ENCODE data around the gene SS18L1. TPM values are rescaled to one million over a fixed set of nuclear protein-coding genes. Genes with fewer than 3 reads are reported as not detected.

Gene SS18L1
- total RNA-seq, 3 donors from 2014 or later, result 14.4 to 16.1 (median 14.5) TPM

GRCh38 chr20:62127799-62128198 lies 15.8 kb upstream of the SS18L1 start:
- Mint-ChIP-seq H3K4me1 (ENCODE audit: low read depth) (peaks cover 30% of the 10 kb centered on the region), H3K36me3 (ENCODE audit: insufficient read depth) (peaks cover 50% of the 10 kb centered on the region), H3K27me3 (ENCODE audit: low read depth) (no peaks in the 10 kb centered on the region), H3K9me3 (no peaks in the 10 kb centered on the region), H3K4me3 (no peak overlapping the region)
- DNase-seq (no peak), ATAC-seq (no peak)

- Mint-ChIP-seq H3K4me1 (ENCODE audit: low read depth) (peaks cover 30% of the 10 kb centered on the region), H3K9me3 (no peaks in the 10 kb centered on the region), H3K4me3 (no peak overlapping the region), H3K36me3 (ENCODE audit: insufficient read depth) (peaks cover 50% of the 10 kb centered on the region), H3K27me3 (ENCODE audit: low read depth) (no peaks in the 10 kb centered on the region)
- ATAC-seq (no peak), DNase-seq (no peak)
Measured at GRCh38 chr20:62128502-62128901, 15.1 kb upstream of the SS18L1 start.

- no peak overlapping the region for H3K4me3 Mint-ChIP-seq
- no peaks in the 10 kb centered on the region for H3K9me3 Mint-ChIP-seq
- H3K27me3 Mint-ChIP-seq (ENCODE audit: low read depth), result no peaks in the 10 kb centered on the region
- H3K4me1 Mint-ChIP-seq (ENCODE audit: low read depth), result peaks cover 20% of the 10 kb centered on the region
- DNase-seq, result no peak
- H3K36me3 Mint-ChIP-seq (ENCODE audit: insufficient read depth), result peaks cover 46% of the 10 kb centered on the region
- no peak for ATAC-seq
Measured at GRCh38 chr20:62129731-62130531, 13.6 kb upstream of the SS18L1 start.

- Mint-ChIP-seq H3K9me3 (no peaks in the 10 kb centered on the region), H3K36me3 (ENCODE audit: insufficient read depth) (peaks cover 43% of the 10 kb centered on the region), H3K4me3 (no peak overlapping the region), H3K4me1 (ENCODE audit: low read depth) (peaks cover 17% of the 10 kb centered on the region), H3K27me3 (ENCODE audit: low read depth) (no peaks in the 10 kb centered on the region)
- DNase-seq (no peak), ATAC-seq (no peak)
Measured at GRCh38 chr20:62131560-62132320, 11.8 kb upstream of the SS18L1 start.

- DNase-seq (no peak), ATAC-seq (no peak)
- no peaks in the 10 kb centered on the region for H3K9me3 Mint-ChIP-seq
- peaks cover 44% of the 10 kb centered on the region for H3K36me3 Mint-ChIP-seq (ENCODE audit: insufficient read depth)
- H3K4me3 Mint-ChIP-seq, result no peak overlapping the region
- H3K4me1 Mint-ChIP-seq (ENCODE audit: low read depth), result peaks cover 17% of the 10 kb centered on the region
- no peaks in the 10 kb centered on the region for H3K27me3 Mint-ChIP-seq (ENCODE audit: low read depth)
Measured at GRCh38 chr20:62132421-62132820, 11.1 kb upstream of the SS18L1 start.

- peaks cover 46% of the 10 kb centered on the region for H3K36me3 Mint-ChIP-seq (ENCODE audit: insufficient read depth)
- no peak for ATAC-seq
Measured at GRCh38 chr20:62133051-62133845, 10.3 kb upstream of the SS18L1 start.

GRCh38 chr20:62133864-62134263 lies 9.7 kb upstream of the SS18L1 start:
- no peak overlapping the region for H3K4me3 Mint-ChIP-seq
- ATAC-seq (peak; percentile 16 to 25), DNase-seq (no peak)
- H3K36me3 Mint-ChIP-seq (ENCODE audit: insufficient read depth), result peaks cover 43% of the 10 kb centered on the region
- no peaks in the 10 kb centered on the region for H3K27me3 Mint-ChIP-seq (ENCODE audit: low read depth)
- H3K4me1 Mint-ChIP-seq (ENCODE audit: low read depth), result peaks cover 22% of the 10 kb centered on the region
- H3K9me3 Mint-ChIP-seq, result no peaks in the 10 kb centered on the region

More at GRCh38 chr20:62133051-62133845, 10.3 kb upstream of the SS18L1 start:
- Mint-ChIP-seq H3K4me1 (ENCODE audit: low read depth) (peaks cover 24% of the 10 kb centered on the region), H3K9me3 (no peaks in the 10 kb centered on the region), H3K4me3 (no peak overlapping the region), H3K27me3 (ENCODE audit: low read depth) (no peaks in the 10 kb centered on the region)
- no peak for DNase-seq

- H3K4me1 Mint-ChIP-seq (ENCODE audit: low read depth), result peaks cover 21% of the 10 kb centered on the region
- no peaks in the 10 kb centered on the region for H3K27me3 Mint-ChIP-seq (ENCODE audit: low read depth)
- H3K9me3 Mint-ChIP-seq, result no peaks in the 10 kb centered on the region
- DNase-seq (no peak), ATAC-seq (no peak)
- H3K4me3 Mint-ChIP-seq, result no peak overlapping the region
- H3K36me3 Mint-ChIP-seq (ENCODE audit: insufficient read depth), result peaks cover 49% of the 10 kb centered on the region
Measured at GRCh38 chr20:62134735-62135231, 8.8 kb upstream of the SS18L1 start.

- peaks cover 28% of the 10 kb centered on the region for H3K4me1 Mint-ChIP-seq (ENCODE audit: low read depth)
- H3K9me3 Mint-ChIP-seq, result no peaks in the 10 kb centered on the region
- H3K27me3 Mint-ChIP-seq (ENCODE audit: low read depth), result no peaks in the 10 kb centered on the region
- H3K36me3 Mint-ChIP-seq (ENCODE audit: insufficient read depth), result peaks cover 44% of the 10 kb centered on the region
- H3K4me3 Mint-ChIP-seq, result no peak overlapping the region
- DNase-seq (no peak), ATAC-seq (no peak)
Measured at GRCh38 chr20:62135573-62136266, 7.8 kb upstream of the SS18L1 start.

GRCh38 chr20:62136283-62137091 lies 7.1 kb upstream of the SS18L1 start:
- Mint-ChIP-seq H3K4me3 (no peak overlapping the region), H3K9me3 (no peaks in the 10 kb centered on the region), H3K4me1 (ENCODE audit: low read depth) (peaks cover 34% of the 10 kb centered on the region), H3K27me3 (ENCODE audit: low read depth) (no peaks in the 10 kb centered on the region), H3K36me3 (ENCODE audit: insufficient read depth) (peaks cover 40% of the 10 kb centered on the region)
- DNase-seq (peak; percentile 67), ATAC-seq (peak; percentile 47 to 50)

GRCh38 chr20:62137092-62137384 lies 6.5 kb upstream of the SS18L1 start:
- H3K36me3 Mint-ChIP-seq (ENCODE audit: insufficient read depth), result peaks cover 42% of the 10 kb centered on the region
- no peaks in the 10 kb centered on the region for H3K27me3 Mint-ChIP-seq (ENCODE audit: low read depth)
- DNase-seq (no peak), ATAC-seq (no peak)
- no peaks in the 10 kb centered on the region for H3K9me3 Mint-ChIP-seq
- no peak overlapping the region for H3K4me3 Mint-ChIP-seq
- H3K4me1 Mint-ChIP-seq (ENCODE audit: low read depth), result peaks cover 37% of the 10 kb centered on the region

GRCh38 chr20:62137478-62138203 lies 5.9 kb upstream of the SS18L1 start:
- Mint-ChIP-seq H3K4me3 (no peak overlapping the region), H3K4me1 (ENCODE audit: low read depth) (peaks cover 37% of the 10 kb centered on the region), H3K9me3 (no peaks in the 10 kb centered on the region), H3K27me3 (ENCODE audit: low read depth) (no peaks in the 10 kb centered on the region), H3K36me3 (ENCODE audit: insufficient read depth) (peaks cover 41% of the 10 kb centered on the region)
- no peak for ATAC-seq
- DNase-seq, result no peak

GRCh38 chr20:62138204-62138543 lies 5.4 kb upstream of the SS18L1 start:
- DNase-seq (no peak), ATAC-seq (no peak)
- Mint-ChIP-seq H3K9me3 (no peaks in the 10 kb centered on the region), H3K4me3 (no peak overlapping the region), H3K27me3 (ENCODE audit: low read depth) (no peaks in the 10 kb centered on the region), H3K4me1 (ENCODE audit: low read depth) (peaks cover 35% of the 10 kb centered on the region), H3K36me3 (ENCODE audit: insufficient read depth) (peaks cover 41% of the 10 kb centered on the region)

All from activated T-cell treated with anti-CD3 and anti-CD28 coated beads, Interleukin-2, amount 50 U/mL, for 4 hours (primary cell).